ENCODE data around the gene ATP6V0B. TPM values are rescaled to one million over a fixed set of nuclear protein-coding genes. Genes with fewer than 3 reads are reported as not detected.

Gene ATP6V0B
- total and polyA plus RNA-seq, 2 experiments from 2014 or later = 87.5 to 316 TPM

GRCh38 chr1:44010935-44011471 lies 36.2 kb downstream of the ATP6V0B start:
- H3K9me3 ChIP-seq (ENCODE audit: low read depth) = no peaks in the 10 kb centered on the region
- peaks cover 5% of the 10 kb centered on the region for H3K4me1 ChIP-seq (ENCODE audit: low read depth)
- H3K4me3 ChIP-seq = no peak overlapping the region
- H3K27ac ChIP-seq = no peak overlapping the region
- H3K36me3 ChIP-seq = no peaks in the 10 kb centered on the region
- no peak for TF ChIP-seq CTCF (IDR thresholded peaks at IDR 0.05; ENCODE audit: low read depth, low read length)
- no peaks in the 10 kb centered on the region for H3K27me3 ChIP-seq
- no peak for DNase-seq (ENCODE audit: low read depth in 1 of 2, low spot score in 1 of 2)

- Histone ChIP-seq H3K9me3 (ENCODE audit: low read depth) (no peaks in the 10 kb centered on the region), H3K4me3 (no peak overlapping the region), H3K4me1 (ENCODE audit: low read depth) (peaks cover 5% of the 10 kb centered on the region), H3K27ac (no peak overlapping the region), H3K27me3 (no peaks in the 10 kb centered on the region), H3K36me3 (no peaks in the 10 kb centered on the region)
- DNase-seq (ENCODE audit: low read depth in 1 of 2, low spot score in 1 of 2) = no peak
- TF ChIP-seq CTCF (IDR thresholded peaks at IDR 0.05; ENCODE audit: low read depth, low read length) = no peak
These were observed 37.6 kb downstream of the ATP6V0B start for GRCh38 chr1:44012404-44012803.

- H3K36me3 ChIP-seq = no peaks in the 10 kb centered on the region
- H3K4me1 ChIP-seq (ENCODE audit: low read depth) = peaks cover 5% of the 10 kb centered on the region
- H3K27ac ChIP-seq = no peak overlapping the region
- no peaks in the 10 kb centered on the region for H3K27me3 ChIP-seq
- H3K9me3 ChIP-seq (ENCODE audit: low read depth) = no peaks in the 10 kb centered on the region
- no peak overlapping the region for H3K4me3 ChIP-seq
- TF ChIP-seq CTCF (IDR thresholded peaks at IDR 0.05; ENCODE audit: low read depth, low read length) = no peak
- no peak for DNase-seq (ENCODE audit: low read depth in 1 of 2, low spot score in 1 of 2)
These were observed 38.3 kb downstream of the ATP6V0B start for GRCh38 chr1:44012941-44013609.

- Histone ChIP-seq H3K4me3 (no peak overlapping the region), H3K27ac (no peak overlapping the region), H3K9me3 (ENCODE audit: low read depth) (no peaks in the 10 kb centered on the region), H3K4me1 (ENCODE audit: low read depth) (peaks cover 5% of the 10 kb centered on the region), H3K27me3 (no peaks in the 10 kb centered on the region), H3K36me3 (no peaks in the 10 kb centered on the region)
- no peak for TF ChIP-seq CTCF (IDR thresholded peaks at IDR 0.05; ENCODE audit: low read depth, low read length)
- DNase-seq (ENCODE audit: low read depth in 1 of 2, low spot score in 1 of 2) = no peak
These were observed 39.2 kb downstream of the ATP6V0B start for GRCh38 chr1:44013949-44014348.

GRCh38 chr1:44014365-44015104 lies 39.8 kb downstream of the ATP6V0B start:
- peaks cover 5% of the 10 kb centered on the region for H3K4me1 ChIP-seq (ENCODE audit: low read depth)
- H3K36me3 ChIP-seq = no peaks in the 10 kb centered on the region
- TF ChIP-seq CTCF (IDR thresholded peaks at IDR 0.05; ENCODE audit: low read depth, low read length) = no peak
- no peaks in the 10 kb centered on the region for H3K27me3 ChIP-seq
- peak overlapping the region; percentile 16 for H3K27ac ChIP-seq
- H3K9me3 ChIP-seq (ENCODE audit: low read depth) = no peaks in the 10 kb centered on the region
- DNase-seq (ENCODE audit: low read depth in 1 of 2, low spot score in 1 of 2) = no peak
- H3K4me3 ChIP-seq = no peak overlapping the region

Data from cardiac muscle cell (in vitro differentiated cells and primary cell).